DOHH2 (cell line): Measurements from ENCODE around the gene ABHD14A.

Source experiments
- EZH2phosphoT487 ChIP-seq: fragments of 200-600 bp; sonication (generic); IDR thresholded peaks from 2 replicates; pipeline ENCODE4 v1.6.1; 2017; ENCODE audit warnings: borderline replicate concordance, mild to moderate bottlenecking, antibody characterized with exemption, low read length, moderate library complexity, mixed read lengths
- TF ChIP-seq, protein P1 (sequence below): fragments of 200-600 bp; sonication (generic); IDR thresholded peaks from one replicate; pipeline ENCODE4 v1.5.1; 2014; ENCODE audit warnings: antibody characterized with exemption, mild to moderate bottlenecking, low read depth, low read length; ENCODE audit not compliant: poor library complexity, severe bottlenecking

DNA sequence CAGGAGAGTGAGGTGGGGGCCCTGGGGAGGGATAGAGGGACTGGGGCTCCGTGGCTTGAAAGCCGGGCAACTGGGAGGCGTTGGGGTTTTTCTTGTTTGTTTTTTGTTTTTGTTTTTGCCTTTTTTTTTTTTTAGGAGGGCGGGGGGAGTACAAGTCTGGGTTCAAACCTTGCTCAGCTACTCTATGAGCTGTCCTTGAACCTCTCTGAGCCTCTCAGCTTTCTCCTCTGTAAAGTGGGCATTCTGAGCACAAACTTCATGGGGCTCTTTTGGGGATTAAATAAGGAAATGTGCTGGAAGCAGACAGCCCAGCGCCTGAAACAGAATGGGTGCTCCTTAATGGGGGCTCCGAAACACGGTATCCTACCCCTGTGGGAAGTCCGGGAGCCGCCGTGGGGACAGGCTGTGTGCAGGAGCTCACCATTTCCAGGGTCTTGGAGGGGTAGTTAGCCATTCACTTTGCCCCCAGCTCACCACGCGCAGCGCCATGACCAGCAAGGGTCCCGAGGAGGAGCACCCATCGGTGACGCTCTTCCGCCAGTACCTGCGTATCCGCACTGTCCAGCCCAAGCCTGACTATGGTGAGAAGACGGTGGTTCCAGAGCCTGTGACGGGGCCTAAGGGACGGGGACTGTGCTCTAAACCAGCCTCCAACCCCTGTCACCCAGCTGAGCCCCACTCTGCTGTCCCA is 8.9 kb downstream of the ABHD14A start:
- TF ChIP-seq, protein P1, sequence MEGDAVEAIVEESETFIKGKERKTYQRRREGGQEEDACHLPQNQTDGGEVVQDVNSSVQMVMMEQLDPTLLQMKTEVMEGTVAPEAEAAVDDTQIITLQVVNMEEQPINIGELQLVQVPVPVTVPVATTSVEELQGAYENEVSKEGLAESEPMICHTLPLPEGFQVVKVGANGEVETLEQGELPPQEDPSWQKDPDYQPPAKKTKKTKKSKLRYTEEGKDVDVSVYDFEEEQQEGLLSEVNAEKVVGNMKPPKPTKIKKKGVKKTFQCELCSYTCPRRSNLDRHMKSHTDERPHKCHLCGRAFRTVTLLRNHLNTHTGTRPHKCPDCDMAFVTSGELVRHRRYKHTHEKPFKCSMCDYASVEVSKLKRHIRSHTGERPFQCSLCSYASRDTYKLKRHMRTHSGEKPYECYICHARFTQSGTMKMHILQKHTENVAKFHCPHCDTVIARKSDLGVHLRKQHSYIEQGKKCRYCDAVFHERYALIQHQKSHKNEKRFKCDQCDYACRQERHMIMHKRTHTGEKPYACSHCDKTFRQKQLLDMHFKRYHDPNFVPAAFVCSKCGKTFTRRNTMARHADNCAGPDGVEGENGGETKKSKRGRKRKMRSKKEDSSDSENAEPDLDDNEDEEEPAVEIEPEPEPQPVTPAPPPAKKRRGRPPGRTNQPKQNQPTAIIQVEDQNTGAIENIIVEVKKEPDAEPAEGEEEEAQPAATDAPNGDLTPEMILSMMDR: no peak
- TF ChIP-seq EZH2phosphoT487: no peak
